Measurements from ENCODE around the gene TUBGCP2.

- TF ChIP-seq POLR2A (IDR thresholded peaks at IDR 0.05; ENCODE audit: borderline replicate concordance, extremely low read depth, insufficient read depth, insufficient read length) (no peak), ZNF274 (IDR thresholded peaks at IDR 0.05; ENCODE audit: low read depth, low read length) (no peak)
These were observed 24.4 kb upstream of the TUBGCP2 start for GRCh38 chr10:133332936-133333699.
